22Rv1 (cell line): Measurements from ENCODE around the gene PKNOX2.

Experiments used
- CTCF ChIP-seq: fragments of 450-650 bp; IDR thresholded peaks from 2 replicates; pipeline ENCODE4 v1.5.1; 2017; ENCODE audit warnings: mild to moderate bottlenecking
- ZFX ChIP-seq: fragments of 450-650 bp; IDR thresholded peaks from 2 replicates; pipeline ENCODE4 v1.6.1; 2017; ENCODE audit warnings: antibody characterized with exemption, borderline replicate concordance

- no peak for TF ChIP-seq CTCF
- no peak for TF ChIP-seq ZFX
These were observed 6.0 kb downstream of the PKNOX2 start for GRCh38 chr11:125170510-125171031.
